ENCODE measurements around the gene RMDN2.

- TF ChIP-seq POLR2A (IDR thresholded peaks at IDR 0.05; ENCODE audit: extremely low read depth, insufficient read length) (no peak), MYC (IDR thresholded peaks at IDR 0.05; ENCODE audit: low read depth, low read length) (no peak), MAX (IDR thresholded peaks at IDR 0.05; ENCODE audit: low read depth, low read length) (no peak)
- TF ChIP-seq, protein P1, sequence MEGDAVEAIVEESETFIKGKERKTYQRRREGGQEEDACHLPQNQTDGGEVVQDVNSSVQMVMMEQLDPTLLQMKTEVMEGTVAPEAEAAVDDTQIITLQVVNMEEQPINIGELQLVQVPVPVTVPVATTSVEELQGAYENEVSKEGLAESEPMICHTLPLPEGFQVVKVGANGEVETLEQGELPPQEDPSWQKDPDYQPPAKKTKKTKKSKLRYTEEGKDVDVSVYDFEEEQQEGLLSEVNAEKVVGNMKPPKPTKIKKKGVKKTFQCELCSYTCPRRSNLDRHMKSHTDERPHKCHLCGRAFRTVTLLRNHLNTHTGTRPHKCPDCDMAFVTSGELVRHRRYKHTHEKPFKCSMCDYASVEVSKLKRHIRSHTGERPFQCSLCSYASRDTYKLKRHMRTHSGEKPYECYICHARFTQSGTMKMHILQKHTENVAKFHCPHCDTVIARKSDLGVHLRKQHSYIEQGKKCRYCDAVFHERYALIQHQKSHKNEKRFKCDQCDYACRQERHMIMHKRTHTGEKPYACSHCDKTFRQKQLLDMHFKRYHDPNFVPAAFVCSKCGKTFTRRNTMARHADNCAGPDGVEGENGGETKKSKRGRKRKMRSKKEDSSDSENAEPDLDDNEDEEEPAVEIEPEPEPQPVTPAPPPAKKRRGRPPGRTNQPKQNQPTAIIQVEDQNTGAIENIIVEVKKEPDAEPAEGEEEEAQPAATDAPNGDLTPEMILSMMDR (IDR thresholded peaks at IDR 0.05; ENCODE audit: low read depth, low read length): no peak
Observed at GRCh38 chr2:37997629-37998028, 72.5 kb downstream of the RMDN2 start.

Data from NB4 (cell line).